Fibroblast of skin of left quadriceps (primary cell): Measurements from ENCODE around the gene NSD2.
"Not testable (repeated sequence)": the region's sequence is repeated elsewhere in the genome, so short reads cannot be mapped to it uniquely, and the experiment has no call there.

Source experiments
- DNase-seq, 2 experiments: peaks; one replicate each; pipeline ENCODE4 v3.0.0-alpha.2; 2013; ENCODE audit warnings: low read depth in 2 of 2

The NSD2 gene

DNA sequence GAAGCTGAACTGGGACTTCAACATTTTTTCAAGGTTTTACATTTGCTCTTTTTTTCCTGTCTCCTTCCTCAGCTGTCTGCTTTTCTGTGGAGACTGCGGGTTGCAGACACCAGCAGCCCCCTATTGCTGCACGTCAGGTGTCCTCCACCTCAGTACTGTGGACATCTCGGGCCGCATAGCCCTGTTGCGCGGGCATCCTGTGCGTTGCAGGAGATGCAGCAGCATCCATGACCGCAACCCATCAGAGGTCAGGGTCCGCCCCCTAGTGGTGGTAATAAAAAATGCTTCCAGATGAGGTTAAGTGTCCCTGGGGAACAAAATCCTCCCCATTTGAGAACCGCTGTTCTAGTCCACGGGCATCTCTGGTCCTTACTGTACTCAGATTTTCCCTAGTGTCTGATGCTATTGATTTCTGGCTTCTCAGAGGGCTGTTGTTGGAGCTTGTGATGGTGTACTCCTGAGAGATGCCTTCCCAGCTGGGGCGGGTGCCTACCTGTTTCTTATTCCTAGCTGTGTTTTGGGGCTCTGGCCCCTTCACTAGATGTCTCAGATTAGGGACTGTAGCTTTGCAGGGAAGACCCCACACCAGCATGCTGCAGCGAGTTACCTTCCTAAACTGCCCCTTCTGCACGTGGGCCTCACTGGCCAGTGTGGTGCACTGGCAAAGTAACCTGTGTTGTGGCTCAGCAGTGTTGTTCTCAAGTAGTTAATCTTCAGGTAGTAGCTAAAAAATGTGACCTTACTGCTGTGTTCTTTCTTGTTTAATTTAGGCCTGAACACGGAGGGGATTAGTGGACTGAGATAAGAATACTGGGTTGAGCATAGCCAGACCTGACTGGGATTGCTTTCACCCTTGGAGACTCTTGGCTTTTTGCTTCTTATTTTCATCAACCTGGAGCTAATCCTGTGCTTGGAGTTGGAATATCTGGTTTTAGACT is 28.2 kb downstream of the NSD2 start:
- peak; percentile 49 to 56 for DNase-seq

DNA sequence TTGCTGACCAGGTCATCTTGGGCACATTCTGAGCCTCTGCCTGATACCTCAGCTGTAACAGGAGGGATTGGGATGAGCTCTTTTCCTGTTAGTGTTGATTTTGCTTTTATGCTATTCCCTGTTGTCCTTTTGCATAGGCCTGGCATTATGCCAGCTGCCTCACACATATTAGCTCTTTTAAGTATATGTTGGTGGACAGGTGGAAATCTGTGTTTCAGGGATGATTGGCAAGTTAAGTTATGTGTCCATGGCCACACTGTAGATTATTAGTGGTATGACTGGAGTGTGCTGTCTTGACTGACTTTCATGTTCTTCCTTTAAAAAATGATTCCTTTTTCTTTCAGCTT is 28.9 kb downstream of the NSD2 start:
- no peak for DNase-seq

- DNase-seq: no peak
Observed at GRCh38 chr4:1900624-1901023, 29.4 kb downstream of the NSD2 start.

- no peak for DNase-seq
Observed at GRCh38 chr4:1901127-1901526, 29.9 kb downstream of the NSD2 start.

GRCh38 chr4:1902243-1902642 is 31.1 kb downstream of the NSD2 start:
- DNase-seq: no peak

GRCh38 chr4:1903035-1903434 is 31.8 kb downstream of the NSD2 start:
- DNase-seq: no peak

GRCh38 chr4:1904042-1904441 is 32.8 kb downstream of the NSD2 start:
- no peak for DNase-seq

DNA sequence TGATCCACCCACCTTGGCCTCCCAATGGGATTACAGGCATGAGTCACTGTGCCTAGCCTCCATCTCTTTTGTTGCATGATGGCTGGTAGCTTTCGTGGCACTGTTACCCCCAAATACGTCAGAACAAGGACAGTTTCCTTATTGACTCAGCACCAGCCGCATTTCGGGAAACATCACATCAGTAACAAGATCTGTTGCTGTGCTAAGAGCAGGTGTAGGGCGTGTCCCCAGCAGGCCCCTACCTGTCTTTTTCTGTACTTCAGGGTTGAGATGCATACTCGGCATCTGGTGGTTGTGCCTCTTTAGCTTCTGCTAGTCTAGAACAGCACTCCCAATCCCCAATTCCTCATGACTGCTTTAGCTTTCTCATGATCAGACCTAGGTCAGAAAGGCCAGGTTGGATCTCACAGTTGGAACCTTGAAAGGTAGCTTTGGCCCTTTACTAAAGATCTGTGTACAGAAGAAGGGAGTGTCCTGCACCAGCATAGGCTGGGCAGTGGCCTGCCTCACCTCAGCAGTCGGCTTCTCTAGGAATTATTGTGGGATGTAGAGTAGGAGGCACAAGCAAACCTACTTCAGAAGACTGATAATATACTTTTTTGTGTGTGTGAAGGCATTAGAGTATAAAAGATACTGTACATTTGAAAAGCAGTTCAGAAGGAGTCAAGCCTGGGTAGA is 36.8 kb downstream of the NSD2 start:
- DNase-seq: no peak

- not testable (repeated sequence) for DNase-seq
Observed at GRCh38 chr4:1909696-1910095, 38.5 kb downstream of the NSD2 start.

GRCh38 chr4:1910643-1911042 is 39.5 kb downstream of the NSD2 start:
- peak; percentile 53 for DNase-seq

DNA sequence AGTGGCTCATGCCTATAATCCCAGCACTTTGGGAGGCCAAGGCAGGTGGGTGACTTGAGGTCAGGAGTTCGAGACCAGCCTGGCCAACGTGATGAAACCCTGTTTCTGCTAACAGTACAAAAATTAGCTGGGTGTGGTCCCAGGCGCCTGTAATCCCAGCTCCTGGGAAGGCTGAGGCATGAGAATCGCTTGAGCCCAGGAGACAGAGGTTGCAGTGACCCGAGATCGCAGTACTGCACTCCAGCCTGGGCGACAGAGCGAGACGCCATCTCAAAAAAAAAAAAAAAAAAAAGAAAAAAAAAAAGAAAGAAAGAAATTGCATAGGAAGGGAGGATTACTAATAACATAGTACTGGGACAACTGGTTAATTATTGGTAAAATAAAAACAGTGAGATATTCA is 40.1 kb downstream of the NSD2 start:
- not testable (repeated sequence) for DNase-seq

GRCh38 chr4:1922821-1923220 is 51.6 kb downstream of the NSD2 start:
- no peak for DNase-seq

GRCh38 chr4:1927675-1928074 is 56.5 kb downstream of the NSD2 start:
- DNase-seq: peak in 1 of 2 experiments; percentile 25

DNA sequence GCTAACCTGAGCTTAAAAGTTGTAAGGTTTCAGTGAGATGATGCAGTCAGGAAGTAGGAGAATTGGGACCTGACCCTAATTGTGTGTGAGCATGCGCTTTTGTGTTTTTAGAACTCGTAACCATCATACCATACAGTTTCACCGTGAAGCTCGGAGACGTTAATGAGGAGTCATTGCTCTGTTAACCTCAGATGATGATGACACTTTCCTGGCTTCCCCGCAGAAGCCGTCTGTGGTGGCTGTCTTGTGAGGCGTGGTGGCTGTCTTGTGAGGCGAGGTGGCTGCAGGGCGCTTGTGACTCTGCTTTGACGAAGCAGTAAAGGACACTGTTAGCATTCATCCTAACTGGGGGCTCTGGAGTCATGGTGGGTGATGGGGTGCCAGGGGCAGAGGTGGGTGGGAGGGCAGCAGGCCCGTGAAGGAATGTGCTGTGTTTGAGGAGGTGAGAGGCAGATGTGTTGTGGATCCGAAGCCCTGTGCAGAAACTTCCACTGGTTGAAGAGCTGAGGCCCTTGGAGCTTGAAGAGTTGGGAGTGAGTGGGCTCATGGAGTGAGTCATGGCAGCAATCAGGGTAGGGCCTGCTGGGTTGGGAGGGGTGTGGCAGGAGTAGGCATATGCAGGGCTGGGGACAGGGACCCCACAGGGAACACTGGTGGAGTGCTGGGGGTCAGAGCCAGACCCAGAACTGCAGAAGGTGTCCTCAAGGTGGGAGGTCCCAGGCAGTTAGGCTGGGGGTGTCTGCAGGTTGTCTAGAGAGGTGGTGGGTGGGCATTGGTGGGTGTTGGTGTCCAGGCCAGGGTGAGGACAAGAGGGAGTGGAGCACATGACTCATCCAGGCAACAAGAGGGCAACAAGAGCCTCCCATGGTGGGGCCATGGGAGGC is 57.4 kb downstream of the NSD2 start:
- DNase-seq: no peak

DNA sequence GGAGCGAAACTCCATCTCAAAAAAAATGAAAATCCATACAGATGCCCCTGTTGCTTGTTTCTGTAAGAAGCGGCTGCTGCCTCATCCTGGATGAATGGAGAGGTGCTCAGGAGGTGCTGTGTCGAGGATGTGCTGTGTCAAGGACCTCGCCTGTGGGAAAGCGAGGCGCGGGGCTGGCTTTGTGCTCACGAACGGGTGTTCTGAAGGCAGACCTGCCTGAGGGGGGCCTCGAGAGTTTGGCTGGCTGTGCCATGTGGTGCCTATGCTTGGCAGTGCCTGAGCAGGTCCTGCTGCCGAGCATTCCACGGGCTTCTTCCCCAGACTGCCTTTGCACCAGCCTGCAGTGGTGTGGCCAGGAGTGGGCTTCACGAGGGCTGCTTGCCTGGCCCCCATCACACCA is 61.5 kb downstream of the NSD2 start:
- DNase-seq: no peak

DNA sequence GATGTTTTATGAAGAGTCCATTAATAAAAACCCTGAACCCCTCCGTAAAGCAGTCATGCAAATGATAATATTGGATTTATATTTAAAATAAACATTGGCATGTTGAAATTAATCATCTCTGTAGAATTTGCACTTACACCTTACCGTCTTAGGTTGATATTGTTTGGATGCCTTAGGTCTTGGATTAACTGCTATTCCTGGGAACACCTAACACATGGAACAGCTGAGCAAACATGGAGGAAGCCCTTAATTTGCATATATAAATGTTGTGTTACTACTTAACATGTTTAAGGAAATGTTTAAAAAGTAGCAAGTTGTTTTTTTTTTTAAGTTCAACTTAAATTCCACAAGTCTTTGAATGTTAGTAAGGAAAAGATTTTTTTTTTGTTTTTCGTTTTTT is 62.5 kb downstream of the NSD2 start:
- DNase-seq: no peak

DNA sequence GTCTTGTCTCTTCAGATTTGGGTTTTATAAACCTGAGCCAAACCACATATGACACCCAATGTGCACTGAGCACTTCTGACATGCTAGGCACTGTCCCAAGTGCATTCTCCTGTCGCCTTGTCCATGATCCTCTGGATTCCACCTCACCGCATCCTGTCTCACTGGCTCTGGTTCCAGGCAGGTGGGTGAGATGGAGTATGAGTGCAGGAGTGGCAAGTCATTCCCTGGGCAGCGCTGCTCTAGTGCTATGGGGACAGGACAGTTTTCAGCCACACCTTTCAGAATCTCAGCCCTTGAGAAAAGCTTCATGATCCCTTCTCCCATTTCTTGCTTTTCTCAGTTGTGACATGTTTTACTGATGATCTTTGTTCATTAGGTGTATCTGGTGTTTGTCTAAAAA is 66.4 kb downstream of the NSD2 start:
- DNase-seq: no peak

DNA sequence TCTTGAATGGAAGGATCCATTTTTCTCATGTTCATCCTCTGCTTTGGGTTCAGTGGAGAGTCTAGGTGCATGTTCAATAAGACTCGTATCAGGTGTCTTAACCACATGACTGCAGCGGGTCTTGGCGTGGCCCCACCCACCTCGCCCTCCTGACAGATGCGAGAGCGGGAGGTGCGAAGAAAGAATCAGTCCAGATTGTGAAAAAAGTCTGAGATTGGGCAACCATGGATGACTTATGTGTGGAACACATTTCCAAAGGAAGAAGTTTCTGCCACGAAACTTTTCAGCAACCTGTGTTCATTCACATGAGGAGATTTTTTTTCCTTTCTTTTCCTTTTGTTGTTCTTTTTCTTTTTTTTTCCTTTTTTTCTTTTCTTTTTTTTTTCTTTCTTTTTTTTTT is 66.8 kb downstream of the NSD2 start:
- no peak for DNase-seq

- DNase-seq: peak; percentile 58 to 60
Observed at GRCh38 chr4:1939664-1940509, 68.7 kb downstream of the NSD2 start.

- no peak for DNase-seq
Observed at GRCh38 chr4:1940566-1940965, 69.4 kb downstream of the NSD2 start.

- DNase-seq: no peak
Observed at GRCh38 chr4:1943928-1944327, 72.7 kb downstream of the NSD2 start.
